Transverse colon (tissue), 4 donors: ENCODE data around the gene SUPT5H.

Source experiments
- EP300 ChIP-seq: sonication (generic); formaldehyde crosslinking; IDR thresholded peaks from one replicate; pipeline ENCODE4 v1.6.1; 2017; ENCODE audit warnings: antibody characterized with exemption, low read depth
- POLR2A ChIP-seq: fragments of 450-650 bp; IDR thresholded peaks from one replicate; pipeline ENCODE4 v1.6.1; 2016; ENCODE audit warnings: antibody characterized with exemption, mild to moderate bottlenecking, moderate library complexity
- POLR2AphosphoS5 ChIP-seq, 3 donors: sonication (generic); formaldehyde crosslinking; IDR thresholded peaks; one replicate each; pipeline ENCODE4 v1.6.1; 2016; ENCODE audit warnings: antibody characterized with exemption in 3 of 3
- TF ChIP-seq, protein P1 (sequence below), 5 experiments: fragments of 200-600 bp in 3 of 5; fragments of 450-650 bp in 2 of 5; sonication (generic) in 3 of 5; IDR thresholded peaks; 1 replicate in 2 of 5; 2 replicates in 3 of 5; pipeline ENCODE4 v1.5.1; 2016 to 2017; ENCODE audit warnings: antibody characterized with exemption in 5 of 5, inconsistent platforms in 3 of 5, mild to moderate bottlenecking in 2 of 5, moderate library complexity in 1 of 5

DNA sequence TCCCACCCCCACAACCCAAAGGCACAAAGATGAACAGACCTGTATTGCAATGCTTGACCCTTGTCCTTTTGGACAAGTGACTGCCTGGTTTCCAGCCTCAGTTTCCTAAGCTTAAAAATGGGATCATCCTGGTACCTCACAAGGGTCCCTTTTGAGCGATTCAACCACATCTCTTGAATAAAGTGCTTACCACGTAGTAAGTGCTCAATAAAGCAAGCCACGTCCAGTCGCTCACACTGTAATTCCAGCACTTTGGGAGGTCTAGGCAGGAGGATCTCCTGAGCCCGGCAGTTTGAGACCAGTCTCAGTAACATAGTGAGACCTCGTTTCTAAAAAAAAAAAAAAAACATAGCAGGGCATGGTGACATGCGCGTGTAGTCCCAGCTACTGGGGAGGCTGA is 54.5 kb downstream of the SUPT5H start:
- no peak for TF ChIP-seq POLR2AphosphoS5 (IDR thresholded peaks at IDR 0.05)
- TF ChIP-seq, protein P1, sequence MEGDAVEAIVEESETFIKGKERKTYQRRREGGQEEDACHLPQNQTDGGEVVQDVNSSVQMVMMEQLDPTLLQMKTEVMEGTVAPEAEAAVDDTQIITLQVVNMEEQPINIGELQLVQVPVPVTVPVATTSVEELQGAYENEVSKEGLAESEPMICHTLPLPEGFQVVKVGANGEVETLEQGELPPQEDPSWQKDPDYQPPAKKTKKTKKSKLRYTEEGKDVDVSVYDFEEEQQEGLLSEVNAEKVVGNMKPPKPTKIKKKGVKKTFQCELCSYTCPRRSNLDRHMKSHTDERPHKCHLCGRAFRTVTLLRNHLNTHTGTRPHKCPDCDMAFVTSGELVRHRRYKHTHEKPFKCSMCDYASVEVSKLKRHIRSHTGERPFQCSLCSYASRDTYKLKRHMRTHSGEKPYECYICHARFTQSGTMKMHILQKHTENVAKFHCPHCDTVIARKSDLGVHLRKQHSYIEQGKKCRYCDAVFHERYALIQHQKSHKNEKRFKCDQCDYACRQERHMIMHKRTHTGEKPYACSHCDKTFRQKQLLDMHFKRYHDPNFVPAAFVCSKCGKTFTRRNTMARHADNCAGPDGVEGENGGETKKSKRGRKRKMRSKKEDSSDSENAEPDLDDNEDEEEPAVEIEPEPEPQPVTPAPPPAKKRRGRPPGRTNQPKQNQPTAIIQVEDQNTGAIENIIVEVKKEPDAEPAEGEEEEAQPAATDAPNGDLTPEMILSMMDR (IDR thresholded peaks at IDR 0.05) = no peak
- no peak for TF ChIP-seq EP300
- TF ChIP-seq POLR2A = no peak
